HG03439 (cell line): ENCODE results near the gene SUFU.

Source experiments
- ATAC-seq: cut with Tn5 transposase; IDR thresholded peaks from one replicate; pipeline ENCODE4 v1.9.1; 2021; ENCODE audit warnings: mild to moderate bottlenecking, moderate library complexity; ENCODE audit not compliant: unreplicated experiment

SUFU gene

GRCh38 chr10:102546606-102547320 lies 43.0 kb downstream of the SUFU start:
- no peak for ATAC-seq

DNA sequence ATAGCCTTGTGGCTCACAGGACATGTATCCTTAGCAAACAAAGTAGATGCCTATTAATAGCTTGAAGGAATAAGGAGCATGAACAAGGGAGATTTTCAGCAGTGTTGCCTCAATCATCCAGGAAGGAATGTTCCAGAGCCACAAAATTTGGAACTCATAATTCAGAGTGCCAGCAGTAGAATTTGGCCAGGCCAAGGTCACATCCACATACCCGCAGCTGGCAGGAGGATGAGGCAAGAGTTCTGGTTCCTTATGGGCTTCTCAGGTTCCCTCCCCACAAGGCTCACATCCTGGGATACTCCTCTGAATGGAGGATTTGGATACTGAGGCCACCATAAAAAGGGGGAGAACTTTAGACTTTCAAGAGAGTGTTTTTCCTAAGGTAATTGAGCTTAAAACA lies 45.8 kb downstream of the SUFU start:
- ATAC-seq: no peak

- ATAC-seq: no peak
These were observed 47.0 kb downstream of the SUFU start for GRCh38 chr10:102550636-102551210.

- no peak for ATAC-seq
These were observed 48.8 kb downstream of the SUFU start for GRCh38 chr10:102552533-102552932.

- ATAC-seq: no peak
These were observed 50.0 kb downstream of the SUFU start for GRCh38 chr10:102553771-102554170.

- no peak for ATAC-seq
These were observed 50.8 kb downstream of the SUFU start for GRCh38 chr10:102554531-102554930.

GRCh38 chr10:102555781-102556328 lies 52.1 kb downstream of the SUFU start:
- no peak for ATAC-seq

DNA sequence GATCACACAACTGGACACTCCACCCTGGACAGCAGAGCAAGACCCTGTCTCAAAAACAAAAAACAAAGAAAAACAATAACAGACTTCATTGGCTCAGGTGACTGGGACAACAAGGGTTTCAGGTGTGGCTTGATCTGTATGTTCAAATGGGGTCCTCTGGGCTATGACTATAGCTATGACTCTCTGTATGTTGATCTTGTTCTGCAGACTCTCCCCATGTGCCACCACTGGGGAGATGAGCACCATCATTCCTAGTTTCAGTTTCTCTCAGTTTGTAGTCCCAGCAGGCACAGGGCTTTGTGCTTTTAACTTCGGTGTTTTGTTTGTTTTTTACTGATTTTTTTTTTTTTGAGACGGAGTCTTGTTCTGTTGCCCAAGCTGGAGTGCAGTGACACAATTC lies 53.8 kb downstream of the SUFU start:
- ATAC-seq: no peak

DNA sequence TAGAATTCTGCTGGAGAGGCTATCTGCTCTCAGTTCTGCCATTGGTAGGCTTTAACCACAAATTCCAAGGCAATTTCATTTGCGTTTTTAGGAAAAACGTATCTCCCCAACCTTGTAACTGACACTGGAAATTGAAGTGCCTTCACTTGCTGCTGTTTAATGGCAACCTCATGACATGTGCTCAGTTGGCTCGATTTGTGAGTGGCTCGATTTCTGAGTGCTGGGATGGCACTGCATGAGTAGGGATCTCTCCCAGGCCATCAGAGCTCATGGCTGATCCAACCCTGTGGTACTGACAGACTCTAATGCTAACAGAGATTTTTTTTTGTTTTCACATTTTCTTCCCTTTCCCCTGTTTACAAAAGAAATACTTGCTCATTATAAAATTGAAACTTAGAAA lies 56.0 kb downstream of the SUFU start:
- no peak for ATAC-seq

- no peak for ATAC-seq
These were observed 60.5 kb downstream of the SUFU start for GRCh38 chr10:102564209-102564834.

- no peak for ATAC-seq
These were observed 62.0 kb downstream of the SUFU start for GRCh38 chr10:102565793-102566192.

GRCh38 chr10:102578782-102579181 lies 75.0 kb downstream of the SUFU start:
- no peak for ATAC-seq

- ATAC-seq: no peak
These were observed 75.6 kb downstream of the SUFU start for GRCh38 chr10:102579328-102579727.

GRCh38 chr10:102580230-102580629 lies 76.5 kb downstream of the SUFU start:
- ATAC-seq: no peak

DNA sequence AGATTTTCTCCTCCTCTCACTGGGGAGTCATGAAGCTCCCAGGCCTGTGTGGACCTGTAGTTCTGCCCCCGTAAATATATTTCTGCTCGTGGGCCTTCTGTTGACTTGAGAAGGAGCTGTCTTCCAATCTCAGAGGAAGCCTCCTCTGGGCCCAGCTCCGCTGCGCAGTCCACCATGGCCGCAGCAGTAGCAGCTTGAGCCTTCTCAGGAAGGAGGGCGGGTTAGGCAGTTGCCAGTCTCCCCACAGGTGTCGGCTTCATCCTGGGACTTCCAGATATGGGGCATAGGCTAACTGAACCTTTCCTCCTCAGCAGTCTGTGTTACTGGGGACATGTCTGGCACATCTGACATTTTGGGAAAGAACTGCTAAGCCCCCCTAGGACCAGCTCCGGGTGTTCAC lies 77.6 kb downstream of the SUFU start:
- ATAC-seq: no peak

DNA sequence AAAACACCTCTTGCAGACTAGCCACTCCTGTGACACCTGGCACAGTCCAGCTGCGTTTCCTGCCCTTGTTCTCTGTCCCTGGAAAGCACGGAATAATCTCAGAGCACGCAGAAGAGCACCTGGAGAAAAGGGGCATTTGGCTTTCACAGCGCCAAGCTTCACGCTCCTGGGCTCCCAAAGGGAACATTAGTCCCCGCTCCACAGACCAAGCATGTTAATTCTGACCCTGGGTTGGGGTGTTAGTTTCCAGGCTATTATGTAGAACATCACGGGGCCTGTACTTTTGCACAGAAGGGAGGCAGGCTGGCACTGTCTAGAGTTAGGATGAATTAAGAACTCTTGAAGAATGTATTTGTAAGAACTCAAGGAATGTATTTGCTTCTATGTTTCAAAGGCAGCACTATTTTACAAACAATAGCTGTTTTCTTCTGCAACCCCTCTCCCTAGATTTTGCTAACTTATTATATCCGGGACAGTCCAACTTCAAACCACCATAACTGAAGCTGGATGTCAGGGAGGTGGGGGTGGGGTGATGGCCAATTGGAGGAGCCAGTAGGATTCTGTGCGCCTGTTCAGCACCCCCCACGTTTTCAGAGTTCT lies 78.3 kb downstream of the SUFU start:
- ATAC-seq: no peak

DNA sequence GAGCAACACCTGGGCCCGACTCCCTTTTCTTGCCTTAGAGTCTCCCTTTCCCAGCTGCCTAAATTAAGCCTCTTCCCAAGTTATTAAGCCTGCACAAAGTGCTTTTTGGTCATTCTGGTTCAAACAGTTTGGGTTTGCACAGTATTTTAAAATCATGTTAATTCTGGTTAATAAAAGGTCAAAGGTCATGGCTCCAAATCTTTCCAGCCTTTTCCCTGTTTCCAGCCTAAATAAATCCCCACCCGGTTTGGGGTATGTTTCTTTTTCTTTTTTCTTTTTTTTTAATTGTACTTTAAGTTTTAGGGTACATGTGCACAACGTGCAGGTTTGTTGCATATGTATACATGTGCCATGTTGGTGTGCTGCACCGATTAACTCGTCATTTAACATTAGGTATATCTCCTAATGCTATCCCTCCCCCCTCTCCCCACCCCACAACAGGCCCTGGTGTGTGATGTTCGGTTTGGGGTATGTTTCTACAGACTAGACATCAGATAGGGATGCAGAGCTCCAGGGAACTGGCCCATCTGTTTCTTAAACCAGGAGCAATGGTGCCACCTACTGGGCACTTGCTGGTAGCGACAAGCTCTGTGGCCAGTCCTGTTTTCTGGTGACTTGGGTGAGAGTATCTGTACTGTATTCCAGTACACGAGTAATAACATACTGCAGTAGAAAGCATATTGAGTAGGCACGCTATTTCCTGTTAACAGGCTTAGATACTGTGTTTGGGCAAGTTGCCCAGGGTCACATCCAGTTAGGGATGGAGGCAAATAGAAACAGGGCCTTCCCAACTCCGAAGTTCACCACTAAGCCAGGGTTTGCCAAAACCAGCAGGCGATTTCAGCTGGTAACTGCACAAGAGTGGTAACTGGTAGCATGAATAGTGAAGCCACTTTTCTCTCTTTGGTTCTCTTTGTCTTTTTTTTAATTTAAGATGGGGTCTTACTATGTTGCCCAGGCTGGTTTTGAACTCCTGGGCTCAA lies 80.0 kb downstream of the SUFU start:
- ATAC-seq: no peak

- ATAC-seq: no peak
These were observed 81.3 kb downstream of the SUFU start for GRCh38 chr10:102585026-102585425.

- ATAC-seq: no peak
These were observed 83.1 kb downstream of the SUFU start for GRCh38 chr10:102586858-102587257.

DNA sequence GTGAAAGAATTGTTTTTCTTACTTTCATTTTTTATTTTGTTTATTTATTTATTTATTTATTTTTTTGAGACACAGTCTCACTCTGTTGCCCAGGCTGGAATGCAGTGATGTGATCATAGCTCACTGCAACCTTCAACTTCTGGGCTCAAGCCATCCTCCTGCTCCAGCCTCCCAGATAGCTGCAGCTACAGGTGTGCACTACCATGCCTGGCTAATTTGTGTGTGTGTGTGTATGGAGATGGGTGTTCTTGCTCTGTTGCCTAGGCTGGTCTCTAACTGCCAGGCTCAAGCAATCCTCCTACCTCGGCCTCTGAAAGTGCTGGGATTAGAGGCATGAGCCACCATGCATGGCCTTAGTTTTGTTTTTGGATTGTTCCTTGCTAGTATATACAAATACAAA lies 85.1 kb downstream of the SUFU start:
- ATAC-seq: no peak
